CD4-positive, alpha-beta T cell treated with Interleukin-15 for 1 hour (primary cell): ENCODE data around the gene PCDHGB4.
A peak's percentile ranks its signal among the peaks of the same experiment; 100 is the strongest.
"Not testable (repeated sequence)": the region's sequence is repeated elsewhere in the genome, so short reads cannot be mapped to it uniquely, and the experiment has no call there.

ENCODE experiments used
- DNase-seq: peaks from one replicate; pipeline ENCODE4 v3.0.0-alpha.2; 2020

Gene PCDHGB4

GRCh38 chr5:141369994-141370848, 17.3 kb upstream of the PCDHGB4 start, which contains the start of gene PCDHGB3:
Gene PCDHGB3, plus strand, starts transcription at chr5:141370242. Its CDS starts 153 bp downstream, at chr5:141370395.
- DNase-seq = peak; percentile 33

- no peak for DNase-seq
Observed at GRCh38 chr5:141371572-141372475, 15.7 kb upstream of the PCDHGB4 start.

GRCh38 chr5:141373673-141374317, 13.7 kb upstream of the PCDHGB4 start, which contains the start of gene PCDHGA6:
Gene PCDHGA6, plus strand, starts transcription at chr5:141373891. Its CDS starts 193 bp downstream, at chr5:141374084.
- no peak for DNase-seq

GRCh38 chr5:141374627-141375026, 12.9 kb upstream of the PCDHGB4 start:
- DNase-seq = no peak

GRCh38 chr5:141375444-141376155, 11.9 kb upstream of the PCDHGB4 start:
- not testable (repeated sequence) for DNase-seq

GRCh38 chr5:141382469-141383294, 4.8 kb upstream of the PCDHGB4 start, which contains the start of gene PCDHGA7:
Gene PCDHGA7, plus strand, starts transcription at chr5:141382742. Its CDS starts 158 bp downstream, at chr5:141382900.
- DNase-seq = no peak

GRCh38 chr5:141383345-141383744, 4.2 kb upstream of the PCDHGB4 start:
- DNase-seq = no peak

- no peak for DNase-seq
Observed at GRCh38 chr5:141384471-141385267, 2.8 kb upstream of the PCDHGB4 start.

- DNase-seq = no peak
Observed at GRCh38 chr5:141388661-141389060, 1.2 kb downstream of the PCDHGB4 start.

GRCh38 chr5:141389153-141390042, 1.9 kb downstream of the PCDHGB4 start:
- no peak for DNase-seq

- DNase-seq = no peak
Observed at GRCh38 chr5:141392429-141393198, 5.1 kb downstream of the PCDHGB4 start, which contains the start of gene PCDHGA8. Gene PCDHGA8, plus strand, starts transcription at chr5:141392633. Its CDS starts 181 bp downstream, at chr5:141392814.

- DNase-seq = no peak
Observed at GRCh38 chr5:141393267-141393666, 5.8 kb downstream of the PCDHGB4 start.

- not testable (repeated sequence) for DNase-seq
Observed at GRCh38 chr5:141394401-141395187, 7.1 kb downstream of the PCDHGB4 start.

GRCh38 chr5:141397756-141398551, 10.5 kb downstream of the PCDHGB4 start, which contains the start of gene PCDHGB5:
Gene PCDHGB5, plus strand, starts transcription at chr5:141397947. Its CDS starts 181 bp downstream, at chr5:141398128.
- peak; percentile 32 for DNase-seq

GRCh38 chr5:141398608-141399007, 11.1 kb downstream of the PCDHGB4 start:
- no peak for DNase-seq

- DNase-seq = no peak
Observed at GRCh38 chr5:141399555-141400258, 12.2 kb downstream of the PCDHGB4 start.
